BLaER1 treated with 17β-estradiol and CSF1 and Interleukin-3, amounts not matched to agents 10 nM and 100 nM (cell line): ENCODE measurements around the gene AHRR.

Experiments used
- H3K27ac ChIP-seq, 11 experiments: shearing (Covaris generic); formaldehyde crosslinking; 2 replicates each; pipeline ENCODE4 v1.8.1; 2022
- H3K27me3 ChIP-seq, 11 experiments: shearing (Covaris generic); formaldehyde crosslinking; 2 replicates each; pipeline ENCODE4 v1.8.1; 2022
- H3K36me3 ChIP-seq, 11 experiments: shearing (Covaris generic); formaldehyde crosslinking; 2 replicates each; pipeline ENCODE4 v1.8.1; 2022
- H3K4me1 ChIP-seq, 10 experiments: shearing (Covaris generic); formaldehyde crosslinking; 2 replicates each; pipeline ENCODE4 v1.8.1; 2022
- H3K4me2 ChIP-seq, 11 experiments: shearing (Covaris generic); formaldehyde crosslinking; 2 replicates each; pipeline ENCODE4 v1.8.1; 2022
- H3K4me3 ChIP-seq, 10 experiments: shearing (Covaris generic); formaldehyde crosslinking; 2 replicates each; pipeline ENCODE4 v1.8.1; 2022
- H3K9ac ChIP-seq, 11 experiments: shearing (Covaris generic); formaldehyde crosslinking; 2 replicates each; pipeline ENCODE4 v1.8.1; 2022
- H3K9me3 ChIP-seq, 11 experiments: shearing (Covaris generic); formaldehyde crosslinking; replicated peaks in 1 of 11; 2 replicates each; pipeline ENCODE4 v1.8.1; 2022
- H4K20me1 ChIP-seq, 11 experiments: shearing (Covaris generic); formaldehyde crosslinking; 2 replicates each; pipeline ENCODE4 v1.8.1; 2022
- Cebpa-rat ChIP-seq, 11 experiments: shearing (Covaris generic); IDR thresholded peaks; 2 replicates each; pipeline ENCODE4 v1.8.1; 2022

The AHRR gene

GRCh38 chr5:464446-464842, 142.9 kb downstream of the AHRR start:
- Histone ChIP-seq H3K4me1 (peaks cover 13 to 22% (median 15%) of the 10 kb centered on the region in 10 experiments), H3K4me2 (peak overlapping the region; percentile 48 to 73 (median 61)), H3K9ac (no peak overlapping the region), H3K36me3 (peaks cover 63 to 88% (median 78%) of the 10 kb centered on the region in 11 experiments), H3K27ac (no peak overlapping the region), H3K4me3 (no peak overlapping the region), H3K27me3 (no peaks in the 10 kb centered on the region), H4K20me1 (peaks cover 21 to 70% (median 34%) of the 10 kb centered on the region in 11 experiments; a peak in 20 of 22 replicates), H3K9me3 (no peaks in the 10 kb centered on the region)
- no peak for TF ChIP-seq Cebpa-rat (IDR thresholded peaks at IDR 0.05)

DNA sequence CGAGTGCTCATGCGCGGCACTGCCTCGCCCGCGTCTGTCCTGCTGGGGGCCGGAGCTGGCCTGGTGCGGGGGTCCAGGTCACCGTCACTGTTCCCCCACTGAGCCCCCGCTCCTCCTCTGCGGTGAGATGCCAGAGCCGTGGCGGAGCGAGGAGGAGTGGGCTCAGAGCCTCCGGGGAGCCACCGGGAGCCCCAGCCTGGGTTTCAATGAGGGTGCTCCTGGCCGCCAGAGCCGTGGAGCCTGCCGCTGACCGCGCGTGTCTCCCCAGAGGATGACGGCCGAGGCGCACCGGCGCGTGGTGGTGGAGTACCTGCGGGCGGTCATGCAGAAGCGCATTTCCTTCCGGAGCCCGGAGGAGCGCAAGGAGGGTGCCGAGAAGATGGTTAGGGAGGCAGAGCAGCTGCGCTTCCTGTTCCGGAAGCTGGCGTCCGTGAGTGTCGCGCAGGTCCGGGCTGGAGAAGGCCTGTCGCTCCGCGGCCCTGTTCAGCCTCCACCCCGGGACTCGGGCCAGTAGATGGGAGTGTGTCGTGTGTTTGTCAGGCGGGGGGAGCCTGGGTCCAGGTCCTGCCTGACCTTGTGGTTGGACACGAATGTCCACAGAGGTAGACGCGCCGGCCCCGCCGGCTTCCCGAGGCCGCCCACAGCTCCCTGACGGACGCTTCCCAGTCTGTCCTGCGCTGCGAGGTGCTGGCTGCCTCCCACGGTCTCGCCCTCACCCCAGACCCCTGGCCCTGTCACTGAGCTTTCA, 143.5 kb downstream of the AHRR start:
- Histone ChIP-seq H3K4me3 (no peak overlapping the region), H3K9ac (no peak overlapping the region), H3K36me3 (peaks cover 63 to 88% (median 78%) of the 10 kb centered on the region in 11 experiments), H3K27ac (no peak overlapping the region), H3K4me1 (peaks cover 15 to 23% (median 17%) of the 10 kb centered on the region in 10 experiments), H3K9me3 (no peaks in the 10 kb centered on the region), H3K4me2 (peak overlapping the region; percentile 48 to 73 (median 61); a peak in 20 of 22 replicates), H4K20me1 (peaks cover 21 to 70% (median 34%) of the 10 kb centered on the region in 11 experiments; a peak in 20 of 22 replicates), H3K27me3 (no peaks in the 10 kb centered on the region)
- no peak for TF ChIP-seq Cebpa-rat (IDR thresholded peaks at IDR 0.05)

- no peak for TF ChIP-seq Cebpa-rat (IDR thresholded peaks at IDR 0.05)
- H3K27me3 ChIP-seq: no peaks in the 10 kb centered on the region
- no peak overlapping the region for H3K27ac ChIP-seq
- H3K4me1 ChIP-seq: peaks cover 22 to 27% (median 25%) of the 10 kb centered on the region in 10 experiments
- peaks cover 62 to 85% (median 74%) of the 10 kb centered on the region in 11 experiments for H3K36me3 ChIP-seq
- H3K4me2 ChIP-seq: no peak overlapping the region
- no peaks in the 10 kb centered on the region for H3K9me3 ChIP-seq
- H3K4me3 ChIP-seq: no peak overlapping the region
- H4K20me1 ChIP-seq: peaks cover 15 to 70% (median 33%) of the 10 kb centered on the region in 11 experiments; a peak in 19 of 22 replicates
- H3K9ac ChIP-seq: no peak overlapping the region
Measured at GRCh38 chr5:465591-466403, 144.3 kb downstream of the AHRR start.

- H3K27me3 ChIP-seq: no peaks in the 10 kb centered on the region
- no peaks in the 10 kb centered on the region for H3K9me3 ChIP-seq
- no peak overlapping the region for H3K27ac ChIP-seq
- no peak for TF ChIP-seq Cebpa-rat (IDR thresholded peaks at IDR 0.05)
- peaks cover 22 to 74% (median 39%) of the 10 kb centered on the region in 11 experiments; a peak in 19 of 22 replicates for H4K20me1 ChIP-seq
- H3K4me3 ChIP-seq: no peak overlapping the region
- no peak overlapping the region for H3K9ac ChIP-seq
- no peak overlapping the region for H3K4me2 ChIP-seq
- H3K4me1 ChIP-seq: peaks cover 32 to 36% (median 35%) of the 10 kb centered on the region in 10 experiments
- H3K36me3 ChIP-seq: peaks cover 63 to 84% (median 73%) of the 10 kb centered on the region in 11 experiments
Measured at GRCh38 chr5:466661-467310, 145.3 kb downstream of the AHRR start.

DNA sequence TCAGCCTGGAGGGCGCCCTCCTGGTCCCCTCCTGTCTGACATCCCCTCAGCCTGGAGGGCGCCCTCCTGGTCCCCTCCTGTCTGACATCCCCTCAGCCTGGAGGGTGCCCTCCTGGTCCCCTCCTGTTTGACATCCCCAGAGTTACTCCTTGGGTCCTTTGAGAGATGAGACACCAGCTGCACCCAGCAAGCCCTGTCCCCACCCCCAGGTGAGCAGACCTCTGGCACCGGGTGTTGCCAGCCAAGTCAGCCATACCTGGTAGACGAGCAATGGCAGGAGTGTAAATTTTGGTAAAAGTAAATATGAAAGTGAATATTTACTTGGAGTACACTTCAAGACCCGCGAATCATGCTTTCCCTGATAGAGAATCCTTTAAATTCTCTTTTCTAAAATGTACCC, 146.9 kb downstream of the AHRR start:
- Histone ChIP-seq H3K9me3 (no peaks in the 10 kb centered on the region), H3K4me1 (peaks cover 42 to 46% (median 44%) of the 10 kb centered on the region in 10 experiments), H3K27me3 (peaks cover 1 to 3% (median 2%) of the 10 kb centered on the region in 11 experiments; a peak in 21 of 22 replicates), H3K27ac (no peak overlapping the region), H3K9ac (no peak overlapping the region), H3K36me3 (peaks cover 47 to 68% (median 59%) of the 10 kb centered on the region in 11 experiments), H3K4me2 (no peak overlapping the region), H4K20me1 (peaks cover 23 to 73% (median 34%) of the 10 kb centered on the region in 11 experiments; a peak in 19 of 22 replicates), H3K4me3 (no peak overlapping the region)
- TF ChIP-seq Cebpa-rat (IDR thresholded peaks at IDR 0.05): no peak

DNA sequence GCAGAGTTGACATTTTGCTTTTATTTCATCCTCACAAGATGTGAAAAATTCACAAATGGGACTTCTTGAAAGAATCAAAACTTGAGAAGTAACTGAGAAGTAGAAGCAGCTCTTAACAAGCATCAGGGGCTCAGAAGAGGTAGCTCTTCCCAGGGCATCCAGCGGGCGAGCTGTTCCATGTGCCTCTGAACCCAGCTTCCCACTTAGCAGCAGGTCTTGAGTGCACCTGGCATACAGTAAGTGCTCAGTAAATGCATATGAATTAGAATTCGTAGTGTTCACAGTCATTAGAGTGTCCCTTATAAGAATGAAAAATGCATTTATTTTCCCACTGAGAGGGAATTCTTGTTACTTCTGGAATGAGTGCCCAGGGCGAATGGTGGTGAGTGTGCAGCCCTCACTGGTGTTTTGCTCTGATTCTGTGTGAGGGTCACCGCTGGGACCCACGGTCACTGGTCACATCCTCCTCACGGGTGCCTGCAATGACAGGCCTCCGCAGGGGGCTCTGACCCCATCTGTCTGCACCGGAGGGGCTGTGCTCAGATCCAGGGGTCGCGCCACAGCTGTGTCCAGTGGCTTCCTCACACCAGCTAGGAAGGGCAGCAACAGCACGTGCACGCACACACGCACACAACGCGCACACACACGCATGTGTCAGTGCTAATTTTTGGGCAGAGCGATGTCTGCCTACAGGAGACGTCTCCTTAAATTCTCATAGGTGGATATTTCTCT, 148.4 kb downstream of the AHRR start:
- no peak overlapping the region for H3K9ac ChIP-seq
- no peak overlapping the region for H3K27ac ChIP-seq
- H3K27me3 ChIP-seq: peaks cover 13 to 18% (median 17%) of the 10 kb centered on the region in 11 experiments
- H3K4me2 ChIP-seq: peak overlapping the region in 6 of 11 experiments; percentile 22 to 100 (median 99); a peak in 5 of 22 replicates
- no peak overlapping the region for H3K4me3 ChIP-seq
- H3K9me3 ChIP-seq: no peaks in the 10 kb centered on the region
- peaks cover 30 to 43% (median 38%) of the 10 kb centered on the region in 10 experiments for H3K4me1 ChIP-seq
- no peak for TF ChIP-seq Cebpa-rat (IDR thresholded peaks at IDR 0.05)
- peaks cover 39 to 55% (median 49%) of the 10 kb centered on the region in 11 experiments for H3K36me3 ChIP-seq
- H4K20me1 ChIP-seq: peaks cover 26 to 72% (median 39%) of the 10 kb centered on the region in 11 experiments; a peak in 21 of 22 replicates

GRCh38 chr5:470961-471749, 149.6 kb downstream of the AHRR start:
- H3K4me2 ChIP-seq: peak overlapping the region; percentile 93 to 100 (median 99)
- no peak for TF ChIP-seq Cebpa-rat (IDR thresholded peaks at IDR 0.05)
- H3K9ac ChIP-seq: peak overlapping the region in 6 of 11 experiments; percentile 85 to 96 (median 92); a peak in 8 of 22 replicates
- no peak overlapping the region for H3K27ac ChIP-seq
- no peaks in the 10 kb centered on the region for H3K9me3 ChIP-seq
- peaks cover 25 to 30% (median 29%) of the 10 kb centered on the region in 11 experiments for H3K27me3 ChIP-seq
- peaks cover 28 to 45% (median 37%) of the 10 kb centered on the region in 10 experiments for H3K4me1 ChIP-seq
- peaks cover 29 to 43% (median 37%) of the 10 kb centered on the region in 11 experiments for H3K36me3 ChIP-seq
- peak overlapping the region in 4 of 10 experiments; percentile 4 to 88 (median 72); a peak in 5 of 20 replicates for H3K4me3 ChIP-seq
- H4K20me1 ChIP-seq: peaks cover 27 to 72% (median 49%) of the 10 kb centered on the region in 11 experiments; a peak in 20 of 22 replicates
